Ascending aorta (tissue), 2 donors: Measurements from ENCODE around the gene TEX101. TPM values are rescaled to one million over a fixed set of nuclear protein-coding genes. Genes with fewer than 3 reads are reported as not detected.
"Not testable (repeated sequence)": the region's sequence is repeated elsewhere in the genome, so short reads cannot be mapped to it uniquely, and the experiment has no call there.

ENCODE experiments used
- DNase-seq, 2 donors: peaks; one replicate each; pipeline ENCODE4 v3.0.0-alpha.2; 2019; ENCODE audit warnings: low spot score in 2 of 2
- H3K27ac ChIP-seq, 2 donors: fragments of 200-600 bp; sonication (generic); one replicate each; pipeline ENCODE4 v1.5.1; 2016 to 2017; ENCODE audit warnings: mild to moderate bottlenecking in 1 of 2
- H3K27me3 ChIP-seq: fragments of 200-600 bp; sonication (generic); one replicate; pipeline ENCODE4 v1.5.1; 2017
- H3K36me3 ChIP-seq, 2 donors: fragments of 200-600 bp; sonication (generic); one replicate each; pipeline ENCODE4 v1.5.1; 2016
- H3K4me1 ChIP-seq, 2 donors: fragments of 200-600 bp; sonication (generic); one replicate each; pipeline ENCODE4 v1.5.1; 2016 to 2017; ENCODE audit warnings: mild to moderate bottlenecking in 1 of 2
- H3K4me3 ChIP-seq, 2 donors: fragments of 200-600 bp; sonication (generic); one replicate each; pipeline ENCODE4 v1.5.1; 2016 to 2017; ENCODE audit warnings: mild to moderate bottlenecking in 1 of 2
- H3K9me3 ChIP-seq, 2 donors: fragments of 200-600 bp; sonication (generic); one replicate each; pipeline ENCODE4 v1.5.1; 2016
- CTCF ChIP-seq, 3 experiments: fragments of 200-600 bp in 2 of 3; fragments of 450-650 bp in 1 of 3; sonication (generic) in 2 of 3; IDR thresholded peaks; one replicate each; pipeline ENCODE4 v1.5.1; 2016 to 2019; ENCODE audit warnings: antibody characterized with exemption in 3 of 3, mild to moderate bottlenecking in 1 of 3, moderate library complexity in 1 of 3
- intact Hi-C: fragments of 100-400 bp; cut with DNase I; formaldehyde crosslinking; loops from one replicate; pipeline ENCODE4 v1.15.1; 2023
- total RNA-seq: library from RNA; depleted of rRNA; stranded (reverse); fragments of >200 nt; gene quantifications from one replicate; pipeline ENCODE4 v1.1.0, GENCODE V29; 2016

The TEX101 gene
- not detected for total RNA-seq

- Histone ChIP-seq H3K4me3 (no peak within 1 kb of the TSS), H3K4me1 (no peaks in the 10 kb centered on the region), H3K36me3 (no peaks in the 10 kb centered on the region), H3K27me3 (no peaks in the 10 kb centered on the region), H3K9me3 (no peaks in the 10 kb centered on the region), H3K27ac (no peak within 1 kb of the TSS)
- intact Hi-C loops = no loop called here
- no peak for DNase-seq
- TF ChIP-seq CTCF (IDR thresholded peaks at IDR 0.05) = no peak
Observed at GRCh38 chr19:43414554-43414953, at the start of gene TEX101. Gene TEX101, plus strand, starts transcription at chr19:43414890. Its CDS starts 1,030 bp downstream, at chr19:43415920.

GRCh38 chr19:43365677-43366076 lies 49.0 kb upstream of the TEX101 start:
- H3K9me3 ChIP-seq, H3K4me3 ChIP-seq, DNase-seq, H3K36me3 ChIP-seq, H3K27ac ChIP-seq, H3K27me3 ChIP-seq, intact Hi-C loops, H3K4me1 ChIP-seq: not testable (repeated sequence)

GRCh38 chr19:43367822-43368221 lies 46.9 kb upstream of the TEX101 start:
- intact Hi-C loops = no loop called here
- no peak for DNase-seq
- Histone ChIP-seq H3K4me1 (no peaks in the 10 kb centered on the region), H3K27me3 (no peaks in the 10 kb centered on the region), H3K9me3 (no peaks in the 10 kb centered on the region), H3K36me3 (no peaks in the 10 kb centered on the region), H3K27ac (no peak overlapping the region), H3K4me3 (no peak overlapping the region)
- no peak for TF ChIP-seq CTCF (IDR thresholded peaks at IDR 0.05)

- H3K27me3 ChIP-seq, H3K9me3 ChIP-seq, H3K36me3 ChIP-seq, H3K27ac ChIP-seq, H3K4me3 ChIP-seq, H3K4me1 ChIP-seq, DNase-seq, intact Hi-C loops: not testable (repeated sequence)
Observed at GRCh38 chr19:43368897-43369296, 45.8 kb upstream of the TEX101 start.

- DNase-seq = no peak
- no peaks in the 10 kb centered on the region for H3K9me3 ChIP-seq
- TF ChIP-seq CTCF (IDR thresholded peaks at IDR 0.05) = no peak
Observed at GRCh38 chr19:43371909-43372308, 42.8 kb upstream of the TEX101 start.

GRCh38 chr19:43372462-43372861 lies 42.2 kb upstream of the TEX101 start:
- no peak overlapping the region for H3K27ac ChIP-seq
- TF ChIP-seq CTCF (IDR thresholded peaks at IDR 0.05) = no peak
- H3K9me3 ChIP-seq = no peaks in the 10 kb centered on the region
- intact Hi-C loops = no loop called here
- H3K4me3 ChIP-seq = no peak overlapping the region
- DNase-seq = no peak
- no peaks in the 10 kb centered on the region for H3K27me3 ChIP-seq
- H3K36me3 ChIP-seq = no peaks in the 10 kb centered on the region
- no peaks in the 10 kb centered on the region for H3K4me1 ChIP-seq

More at GRCh38 chr19:43371909-43372308, 42.8 kb upstream of the TEX101 start:
- Histone ChIP-seq H3K4me1 (no peaks in the 10 kb centered on the region), H3K27ac (no peak overlapping the region), H3K4me3 (no peak overlapping the region), H3K36me3 (no peaks in the 10 kb centered on the region), H3K27me3 (no peaks in the 10 kb centered on the region)
- intact Hi-C loops = no loop called here

- not testable (repeated sequence) for H3K4me3 ChIP-seq, H3K27ac ChIP-seq, H3K9me3 ChIP-seq
Observed at GRCh38 chr19:43377624-43378023, 37.1 kb upstream of the TEX101 start.

More at GRCh38 chr19:43377624-43378023, 37.1 kb upstream of the TEX101 start:
- H3K27me3 ChIP-seq, DNase-seq, H3K36me3 ChIP-seq, H3K4me1 ChIP-seq, intact Hi-C loops: not testable (repeated sequence)
